ENCODE results near the gene MGP.

DNA sequence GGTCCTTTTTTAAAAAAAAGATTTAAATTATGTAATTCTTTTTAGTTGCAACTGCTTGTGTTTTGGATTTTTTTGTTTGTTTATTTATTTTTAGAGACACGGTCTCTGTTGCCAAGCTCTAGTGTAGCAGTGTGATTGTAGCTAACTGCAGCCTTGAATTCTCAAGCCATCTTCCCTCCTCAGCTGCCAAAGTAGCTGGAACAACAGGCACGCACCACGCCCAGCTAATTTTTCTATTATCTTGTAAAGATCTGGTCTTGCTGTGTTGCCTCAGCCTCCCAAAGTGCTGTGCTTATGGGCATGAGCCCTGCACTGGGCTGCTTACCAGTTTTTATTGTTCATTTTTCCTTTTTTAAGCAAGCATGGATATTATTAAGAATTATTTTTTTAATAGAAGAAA lies 31.7 kb downstream of the MGP start:
- TF ChIP-seq, protein P1, sequence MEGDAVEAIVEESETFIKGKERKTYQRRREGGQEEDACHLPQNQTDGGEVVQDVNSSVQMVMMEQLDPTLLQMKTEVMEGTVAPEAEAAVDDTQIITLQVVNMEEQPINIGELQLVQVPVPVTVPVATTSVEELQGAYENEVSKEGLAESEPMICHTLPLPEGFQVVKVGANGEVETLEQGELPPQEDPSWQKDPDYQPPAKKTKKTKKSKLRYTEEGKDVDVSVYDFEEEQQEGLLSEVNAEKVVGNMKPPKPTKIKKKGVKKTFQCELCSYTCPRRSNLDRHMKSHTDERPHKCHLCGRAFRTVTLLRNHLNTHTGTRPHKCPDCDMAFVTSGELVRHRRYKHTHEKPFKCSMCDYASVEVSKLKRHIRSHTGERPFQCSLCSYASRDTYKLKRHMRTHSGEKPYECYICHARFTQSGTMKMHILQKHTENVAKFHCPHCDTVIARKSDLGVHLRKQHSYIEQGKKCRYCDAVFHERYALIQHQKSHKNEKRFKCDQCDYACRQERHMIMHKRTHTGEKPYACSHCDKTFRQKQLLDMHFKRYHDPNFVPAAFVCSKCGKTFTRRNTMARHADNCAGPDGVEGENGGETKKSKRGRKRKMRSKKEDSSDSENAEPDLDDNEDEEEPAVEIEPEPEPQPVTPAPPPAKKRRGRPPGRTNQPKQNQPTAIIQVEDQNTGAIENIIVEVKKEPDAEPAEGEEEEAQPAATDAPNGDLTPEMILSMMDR (conservative IDR thresholded peaks at IDR 0.05), result no peak
- TF ChIP-seq ZFX (IDR thresholded peaks at IDR 0.05), result no peak

All from C4-2B (cell line).